Progenitor cell of endocrine pancreas (in vitro differentiated cells): ENCODE data around the gene KRT85. TPM values are rescaled to one million over a fixed set of nuclear protein-coding genes. Genes with fewer than 3 reads are reported as not detected.
A peak's percentile ranks its signal among the peaks of the same experiment; 100 is the strongest.

Experiments
- DNase-seq: peaks from one replicate; pipeline ENCODE4 v3.0.0; 2021; ENCODE audit warnings: low spot score; ENCODE audit not compliant: unreplicated experiment
- H3K27ac Mint-ChIP-seq: 2 replicates; pipeline ENCODE4 v1.8.0; 2021; ENCODE audit warnings: mild to moderate bottlenecking, moderate library complexity, mixed read lengths
- H3K27me3 Mint-ChIP-seq: 2 replicates; pipeline ENCODE4 v1.8.0; 2021; ENCODE audit warnings: mixed read lengths
- H3K36me3 Mint-ChIP-seq: 2 replicates; pipeline ENCODE4 v1.8.0; 2022; ENCODE audit warnings: mixed read lengths; ENCODE audit not compliant: insufficient read depth
- H3K4me1 Mint-ChIP-seq: 2 replicates; pipeline ENCODE4 v1.8.0; 2021; ENCODE audit warnings: low read depth, mixed read lengths
- H3K4me3 Mint-ChIP-seq: 2 replicates; pipeline ENCODE4 v1.8.0; 2021; ENCODE audit warnings: low read depth, mild to moderate bottlenecking, moderate library complexity, mixed read lengths
- H3K9me3 Mint-ChIP-seq: 2 replicates; pipeline ENCODE4 v1.8.0; 2021; ENCODE audit warnings: low read depth, mixed read lengths
- CTCF ChIP-seq: fragments of 200-600 bp; sonication (generic); IDR thresholded peaks from one replicate; pipeline ENCODE4 v1.5.0; 2021; ENCODE audit warnings: antibody characterized with exemption, mild to moderate bottlenecking; ENCODE audit not compliant: unreplicated experiment
- total RNA-seq: library from RNA; stranded (reverse); gene quantifications from 2 replicates; pipeline ENCODE4 v1.2.1, GENCODE V29; 2021

KRT85 gene
- total RNA-seq, 1 donor from 2014 or later: not detected

DNA sequence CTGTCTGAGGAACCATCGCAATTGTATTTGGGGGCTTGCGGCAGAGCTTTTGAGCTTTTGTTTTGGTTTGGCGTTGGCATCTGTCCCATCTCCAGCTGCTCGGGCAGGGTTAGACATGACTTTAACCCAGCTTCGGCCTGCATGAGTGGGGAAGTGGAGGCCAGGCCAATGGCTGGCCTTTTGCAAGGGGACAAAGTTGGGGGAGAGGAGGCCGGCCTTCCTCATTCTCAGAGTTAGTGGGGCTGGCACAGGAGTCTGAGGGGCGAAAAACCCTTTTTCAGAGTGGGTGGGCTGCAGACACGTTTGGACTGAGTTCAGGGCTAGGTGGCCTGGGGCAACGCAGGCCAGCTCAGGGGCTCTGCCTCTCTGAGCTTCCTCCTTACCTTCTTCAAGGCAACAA lies 33.6 kb upstream of the KRT85 start:
- no peaks in the 10 kb centered on the region for H3K36me3 Mint-ChIP-seq
- no peaks in the 10 kb centered on the region for H3K4me1 Mint-ChIP-seq
- H3K27me3 Mint-ChIP-seq: peaks cover 55% of the 10 kb centered on the region
- no peak overlapping the region for H3K4me3 Mint-ChIP-seq
- H3K9me3 Mint-ChIP-seq: no peaks in the 10 kb centered on the region
- no peak for DNase-seq
- no peak for TF ChIP-seq CTCF
- H3K27ac Mint-ChIP-seq: no peak overlapping the region

DNA sequence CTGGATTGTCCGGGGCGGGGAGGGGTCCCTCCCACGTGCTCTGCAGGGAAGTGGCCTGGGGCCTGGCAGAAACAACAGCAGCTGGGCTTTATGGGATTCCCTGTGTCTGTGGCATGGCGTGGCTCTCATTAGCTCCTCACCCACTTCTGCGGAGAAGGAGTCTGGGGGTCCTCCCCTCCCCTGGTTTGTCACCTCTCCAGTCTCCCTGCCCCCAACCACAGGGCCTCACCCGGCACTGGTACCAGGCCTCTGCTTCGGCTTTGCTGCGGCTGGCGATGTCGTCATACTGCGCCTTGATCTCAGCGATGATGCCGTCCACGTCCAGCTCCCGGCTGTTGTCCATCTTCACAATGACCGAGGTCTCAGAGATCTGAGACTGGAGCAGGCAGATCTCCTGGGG lies 32.5 kb upstream of the KRT85 start:
- TF ChIP-seq CTCF: no peak
- no peak for DNase-seq
- Mint-ChIP-seq H3K4me3 (no peak overlapping the region), H3K27me3 (peaks cover 49% of the 10 kb centered on the region), H3K36me3 (no peaks in the 10 kb centered on the region), H3K9me3 (no peaks in the 10 kb centered on the region), H3K4me1 (no peaks in the 10 kb centered on the region), H3K27ac (no peak overlapping the region)

DNA sequence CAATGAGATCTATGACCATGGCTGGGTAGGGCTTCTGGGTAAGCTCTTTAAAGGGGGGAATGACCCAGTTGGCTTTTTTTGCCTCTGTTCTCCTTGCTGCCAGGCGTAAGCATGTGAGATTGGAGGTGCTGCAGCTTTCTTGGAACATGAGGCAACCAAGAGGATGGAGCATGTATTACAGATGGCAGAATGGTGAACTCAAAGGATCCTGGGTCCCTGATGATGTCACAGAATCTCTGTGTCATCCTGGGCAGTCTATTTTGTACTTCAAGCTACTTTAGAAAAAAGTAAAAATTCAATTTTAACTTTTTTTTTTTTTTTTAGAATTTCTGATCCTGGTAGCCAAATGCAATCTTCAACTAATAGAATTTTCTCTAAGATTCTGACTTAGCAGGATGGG lies 30.9 kb upstream of the KRT85 start:
- no peak for TF ChIP-seq CTCF
- Mint-ChIP-seq H3K9me3 (no peaks in the 10 kb centered on the region), H3K36me3 (no peaks in the 10 kb centered on the region), H3K4me3 (no peak overlapping the region), H3K4me1 (peaks cover 7% of the 10 kb centered on the region), H3K27me3 (peaks cover 45% of the 10 kb centered on the region), H3K27ac (no peak overlapping the region)
- DNase-seq: no peak

DNA sequence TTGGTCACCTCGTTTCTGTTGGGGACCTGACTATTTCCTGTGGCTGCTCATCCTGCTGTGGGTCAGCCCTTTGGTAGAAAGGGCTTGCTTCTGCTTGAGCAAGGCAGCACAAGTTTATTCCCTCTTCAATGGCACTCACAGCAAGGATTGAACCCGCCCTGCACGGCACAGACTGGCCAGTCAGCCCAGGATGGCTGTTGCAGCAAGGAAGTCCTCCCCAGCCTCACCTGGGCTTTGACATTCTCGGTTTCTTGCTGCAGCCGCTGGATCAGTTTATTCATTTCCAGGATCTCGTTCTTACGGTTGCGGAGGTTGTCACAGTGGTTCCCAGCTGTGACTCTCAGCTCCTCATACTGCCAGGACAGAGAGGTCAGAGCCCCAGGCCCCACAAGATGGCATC lies 29.4 kb upstream of the KRT85 start:
- TF ChIP-seq CTCF: no peak
- Mint-ChIP-seq H3K4me3 (no peak overlapping the region), H3K27me3 (peaks cover 37% of the 10 kb centered on the region), H3K9me3 (no peaks in the 10 kb centered on the region), H3K27ac (no peak overlapping the region), H3K36me3 (no peaks in the 10 kb centered on the region), H3K4me1 (peaks cover 7% of the 10 kb centered on the region)
- no peak for DNase-seq

- no peak overlapping the region for H3K27ac Mint-ChIP-seq
- H3K27me3 Mint-ChIP-seq: peaks cover 30% of the 10 kb centered on the region
- H3K4me1 Mint-ChIP-seq: peaks cover 7% of the 10 kb centered on the region
- H3K9me3 Mint-ChIP-seq: no peaks in the 10 kb centered on the region
- peak; percentile 62 for DNase-seq
- no peaks in the 10 kb centered on the region for H3K36me3 Mint-ChIP-seq
- no peak overlapping the region for H3K4me3 Mint-ChIP-seq
- peak; percentile 87 for TF ChIP-seq CTCF
Observed at GRCh38 chr12:52395761-52396434, 28.6 kb upstream of the KRT85 start.
